ENCODE measurements around the gene MACROH2A2. TPM values are rescaled to one million over a fixed set of nuclear protein-coding genes. Genes with fewer than 3 reads are reported as not detected.
"Not testable (repeated sequence)": the region's sequence is repeated elsewhere in the genome, so short reads cannot be mapped to it uniquely, and the experiment has no call there.

MACROH2A2 gene
- total RNA-seq, 2 donors from 2014 or later, result 2.7 to 4.9 TPM

- Mint-ChIP-seq H3K4me3 (peak overlapping the region; percentile 91), H3K36me3 (ENCODE audit: low read depth) (no peaks in the 10 kb centered on the region), H3K27ac (peak overlapping the region; percentile 90), H3K4me1 (peaks cover 28% of the 10 kb centered on the region), H3K27me3 (no peaks in the 10 kb centered on the region)
- no peaks in the 10 kb centered on the region for H3K9me3 ChIP-seq (ENCODE audit: control insufficient read depth, low read length, poor library complexity, severe bottlenecking)
- ATAC-seq (peak; percentile 2), DNase-seq (no peak)
Observed at GRCh38 chr10:70145166-70145665, 92.6 kb downstream of the MACROH2A2 start.

DNA sequence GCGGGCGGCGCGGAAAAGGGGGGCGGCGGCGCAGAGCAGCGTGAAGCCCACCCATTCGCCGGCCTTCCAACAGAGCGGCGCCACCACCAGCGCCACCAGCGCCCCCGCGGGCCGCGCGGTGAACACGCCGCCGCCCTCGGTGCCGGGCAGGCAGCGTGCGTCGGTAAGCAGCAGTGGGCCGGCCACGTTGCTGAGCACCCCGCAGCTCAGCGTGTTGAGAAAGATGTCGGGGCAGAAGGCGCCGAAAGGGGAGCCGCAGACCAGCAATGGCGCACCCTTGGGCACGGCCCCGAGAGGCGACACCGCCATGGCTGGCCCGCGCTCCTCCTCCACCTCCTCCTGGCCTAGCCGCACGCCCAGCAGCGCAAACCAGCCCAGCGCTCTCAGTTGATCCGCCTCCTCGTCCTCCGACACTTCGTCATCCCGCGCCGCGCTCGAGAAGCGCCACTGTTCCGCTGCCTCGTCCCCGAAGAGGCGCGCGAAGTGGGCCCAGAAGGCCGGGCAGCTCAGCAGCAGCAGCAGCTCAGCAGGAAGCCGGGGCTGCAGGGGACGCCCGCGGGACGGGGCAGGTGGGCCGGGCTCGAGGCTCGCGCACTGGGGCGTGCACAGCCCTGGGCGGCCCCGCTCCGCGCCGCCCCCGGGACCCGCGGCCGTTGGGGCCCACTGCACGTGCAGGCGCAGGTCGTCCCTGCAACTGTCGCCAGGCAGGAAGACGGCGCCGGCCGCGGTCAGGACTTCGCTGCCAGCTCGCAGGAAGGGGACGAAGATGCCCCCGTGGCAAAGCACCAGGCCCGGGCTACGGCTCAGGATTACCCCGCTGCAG is 93.2 kb downstream of the MACROH2A2 start:
- ATAC-seq (peak; percentile 68), DNase-seq (peak; percentile 58 to 67 (median 62))
- H3K27me3 Mint-ChIP-seq, result no peaks in the 10 kb centered on the region
- peak overlapping the region; percentile 91 for H3K4me3 Mint-ChIP-seq
- peaks cover 28% of the 10 kb centered on the region for H3K4me1 Mint-ChIP-seq
- peak overlapping the region; percentile 90 for H3K27ac Mint-ChIP-seq
- H3K9me3 ChIP-seq (ENCODE audit: control insufficient read depth, low read length, poor library complexity, severe bottlenecking), result no peaks in the 10 kb centered on the region
- H3K36me3 Mint-ChIP-seq (ENCODE audit: low read depth), result peaks cover 2% of the 10 kb centered on the region

GRCh38 chr10:70146489-70147258 is 94.0 kb downstream of the MACROH2A2 start, which contains the start of gene TYSND1:
TYSND1 (minus strand) TSS chr10:70146700; CDS start chr10:70146586, 114 bp downstream.
- Mint-ChIP-seq H3K4me3 (peak within 1 kb of the TSS; percentile 91), H3K36me3 (ENCODE audit: low read depth) (peaks cover 2% of the 10 kb centered on the region), H3K27ac (peak within 1 kb of the TSS; percentile 90), H3K27me3 (no peaks in the 10 kb centered on the region), H3K4me1 (peaks cover 28% of the 10 kb centered on the region)
- DNase-seq, result peak; percentile 82 to 87 (median 85)
- peak; percentile 86 for ATAC-seq
- H3K9me3 ChIP-seq (ENCODE audit: control insufficient read depth, low read length, poor library complexity, severe bottlenecking), result no peaks in the 10 kb centered on the region

DNA sequence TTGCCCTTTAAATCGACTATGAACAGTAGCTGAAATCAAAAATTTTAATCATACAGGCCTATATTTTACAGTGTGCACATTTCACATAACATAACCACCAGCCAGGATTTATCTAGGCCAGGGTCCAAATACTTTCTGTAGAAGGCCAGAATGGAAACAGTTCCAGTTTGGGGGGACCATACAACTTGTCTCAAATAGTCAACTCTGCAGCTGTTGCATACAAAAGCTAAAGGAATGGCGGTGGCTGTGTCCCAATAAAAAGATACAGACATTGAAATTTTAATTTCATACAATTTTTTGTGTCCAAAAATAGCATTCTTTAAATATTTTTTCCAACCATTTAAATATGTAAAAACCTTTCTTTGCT is 94.6 kb downstream of the MACROH2A2 start:
- peak overlapping the region; percentile 91 for H3K4me3 Mint-ChIP-seq
- peak overlapping the region; percentile 90 for H3K27ac Mint-ChIP-seq
- peaks cover 31% of the 10 kb centered on the region for H3K4me1 Mint-ChIP-seq
- DNase-seq, result no peak
- peaks cover 2% of the 10 kb centered on the region for H3K36me3 Mint-ChIP-seq (ENCODE audit: low read depth)
- ATAC-seq, result no peak
- H3K9me3 ChIP-seq (ENCODE audit: control insufficient read depth, low read length, poor library complexity, severe bottlenecking), result no peaks in the 10 kb centered on the region
- no peaks in the 10 kb centered on the region for H3K27me3 Mint-ChIP-seq

DNA sequence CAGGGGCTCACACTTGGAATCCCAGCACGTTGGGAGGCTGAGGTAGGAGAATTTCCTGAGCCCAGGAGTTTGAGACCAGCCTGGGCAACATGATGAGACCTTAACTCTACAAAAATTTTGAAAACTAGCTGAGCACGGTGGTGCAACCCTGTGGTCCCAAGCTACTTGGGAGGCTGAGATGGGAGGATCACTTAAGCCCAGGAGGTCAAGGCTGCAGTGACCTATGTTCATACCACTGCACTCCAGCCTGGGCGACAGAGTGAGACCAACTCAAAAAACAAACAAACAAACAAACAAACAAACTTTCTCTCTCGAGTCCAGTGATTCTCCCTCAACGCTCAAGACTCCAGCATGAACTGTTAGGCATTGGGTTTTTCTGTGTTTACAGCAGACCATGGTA is 95.9 kb downstream of the MACROH2A2 start:
- ATAC-seq, result no peak
- H3K27me3 Mint-ChIP-seq, result no peaks in the 10 kb centered on the region
- no peak overlapping the region for H3K4me3 Mint-ChIP-seq
- H3K4me1 Mint-ChIP-seq, result peaks cover 22% of the 10 kb centered on the region
- H3K36me3 Mint-ChIP-seq (ENCODE audit: low read depth), result peaks cover 3% of the 10 kb centered on the region
- H3K27ac Mint-ChIP-seq, result no peak overlapping the region
- H3K9me3 ChIP-seq (ENCODE audit: control insufficient read depth, low read length, poor library complexity, severe bottlenecking), result no peaks in the 10 kb centered on the region
- no peak for DNase-seq

GRCh38 chr10:70155255-70155838 is 102.7 kb downstream of the MACROH2A2 start:
- Mint-ChIP-seq H3K27me3 (no peaks in the 10 kb centered on the region), H3K4me1 (peaks cover 19% of the 10 kb centered on the region), H3K4me3 (no peak overlapping the region), H3K27ac (peak overlapping the region; percentile 63), H3K36me3 (ENCODE audit: low read depth) (peaks cover 18% of the 10 kb centered on the region)
- H3K9me3 ChIP-seq (ENCODE audit: control insufficient read depth, low read length, poor library complexity, severe bottlenecking), result no peaks in the 10 kb centered on the region
- DNase-seq, result no peak
- ATAC-seq, result no peak

- no peak for DNase-seq
- H3K4me1 Mint-ChIP-seq, result peaks cover 29% of the 10 kb centered on the region
- H3K36me3 Mint-ChIP-seq (ENCODE audit: low read depth), result peaks cover 16% of the 10 kb centered on the region
- H3K27me3 Mint-ChIP-seq, result no peaks in the 10 kb centered on the region
- no peaks in the 10 kb centered on the region for H3K9me3 ChIP-seq (ENCODE audit: control insufficient read depth, low read length, poor library complexity, severe bottlenecking)
- no peak overlapping the region for H3K4me3 Mint-ChIP-seq
- ATAC-seq, result no peak
- H3K27ac Mint-ChIP-seq, result no peak overlapping the region
Observed at GRCh38 chr10:70158113-70158512, 105.5 kb downstream of the MACROH2A2 start.

DNA sequence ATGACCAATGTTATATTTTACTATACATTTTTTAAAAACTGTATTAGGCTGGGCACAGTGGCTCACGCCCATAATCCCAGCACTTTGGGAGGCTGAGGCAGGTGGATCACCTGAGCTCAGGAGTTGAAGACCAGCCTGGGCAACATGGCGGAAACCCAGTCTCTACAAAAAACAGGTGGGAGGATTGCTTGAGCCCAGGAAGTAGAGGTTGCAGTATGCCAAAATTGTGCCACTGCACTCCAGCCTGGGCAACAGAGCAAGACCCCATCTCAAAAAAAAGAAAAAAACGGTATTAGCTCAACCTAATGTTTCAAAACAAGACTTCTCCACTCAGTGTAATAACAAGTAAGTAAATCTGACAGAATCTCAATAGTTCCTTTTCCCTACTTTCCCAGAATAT is 106.7 kb downstream of the MACROH2A2 start:
- peak overlapping the region; percentile 11 for H3K27ac Mint-ChIP-seq
- H3K4me1 Mint-ChIP-seq, result peaks cover 40% of the 10 kb centered on the region
- not testable (repeated sequence) for H3K4me3 Mint-ChIP-seq

DNA sequence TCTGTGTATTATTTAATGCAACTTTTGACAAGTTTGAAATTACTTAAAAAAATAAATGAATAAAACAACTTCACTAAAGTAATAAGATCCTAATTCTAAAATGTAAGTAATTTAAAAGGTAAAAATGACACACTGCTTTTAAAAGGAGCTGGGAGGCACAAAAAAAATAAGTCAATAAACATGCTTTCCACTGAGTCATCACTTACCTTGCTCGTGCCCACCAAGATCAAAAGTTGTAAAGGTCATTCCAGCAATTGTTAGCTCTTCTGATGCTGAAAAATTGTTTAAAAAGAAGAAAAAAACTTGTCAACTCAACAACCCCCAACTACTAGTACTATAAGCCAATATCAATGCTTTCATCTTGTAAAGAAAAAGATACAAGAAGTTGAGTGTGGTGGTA is 108.2 kb downstream of the MACROH2A2 start:
- H3K4me1 Mint-ChIP-seq, result peaks cover 36% of the 10 kb centered on the region
- H3K4me3 Mint-ChIP-seq, result no peak overlapping the region
- no peak for DNase-seq
- peak overlapping the region; percentile 11 for H3K27ac Mint-ChIP-seq
- no peak for ATAC-seq
- no peaks in the 10 kb centered on the region for H3K27me3 Mint-ChIP-seq
- no peaks in the 10 kb centered on the region for H3K9me3 ChIP-seq (ENCODE audit: control insufficient read depth, low read length, poor library complexity, severe bottlenecking)
- peaks cover 6% of the 10 kb centered on the region for H3K36me3 Mint-ChIP-seq (ENCODE audit: low read depth)

More for the DNA sequence above, 106.7 kb downstream of the MACROH2A2 start:
- not testable (repeated sequence) for ATAC-seq; H3K9me3 ChIP-seq (ENCODE audit: control insufficient read depth, low read length, poor library complexity, severe bottlenecking); H3K27me3 Mint-ChIP-seq; DNase-seq
- peaks cover 15% of the 10 kb centered on the region for H3K36me3 Mint-ChIP-seq (ENCODE audit: low read depth)

Other genes with a start within 250 kb of the MACROH2A2 start
- gene AIFM2, start 80.0 kb downstream of the MACROH2A2 start, total RNA-seq, result 1 to 10 TPM; 2.1 to 3.0 TPM
- 10 to 100 TPM; 14.2 to 14.9 TPM for gene TYSND1, start 93.9 kb downstream of the MACROH2A2 start, total RNA-seq
- 100 to 1,000 TPM; 131 to 132 TPM for gene SAR1A, start 117.7 kb downstream of the MACROH2A2 start, total RNA-seq
- 10 to 100 TPM; 69.8 to 80.9 TPM for gene PPA1, start 180.6 kb downstream of the MACROH2A2 start, total RNA-seq
- not detected for gene NPFFR1, start 231.2 kb downstream of the MACROH2A2 start, total RNA-seq

Data from T-helper 17 cell (primary cell).